ENCODE results near the gene RRAGD. TPM values are rescaled to one million over a fixed set of nuclear protein-coding genes. Genes with fewer than 3 reads are reported as not detected.

The RRAGD gene
- total RNA-seq, 2 donors from 2014 or later: 20.2 to 20.5 TPM

DNA sequence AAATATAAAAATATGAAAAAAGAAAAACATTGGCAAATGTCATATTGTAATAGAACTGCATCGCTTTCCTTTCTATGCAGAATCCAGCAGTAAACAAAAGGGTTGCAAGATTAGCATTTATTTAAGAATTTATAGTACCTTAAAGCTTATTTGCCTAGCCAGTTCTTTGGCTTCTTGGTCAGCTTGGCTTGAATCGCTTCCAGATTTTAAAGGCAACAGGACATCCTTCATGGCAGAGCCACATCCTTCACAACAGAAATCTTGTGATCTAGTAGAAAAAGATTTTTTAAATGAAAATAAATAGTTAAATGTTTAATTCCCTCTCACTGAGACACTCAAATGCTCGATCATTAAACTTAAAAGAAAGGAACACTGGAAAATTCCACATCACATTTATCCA, 76.9 kb downstream of the RRAGD start:
- peaks cover 6 to 18% of the 10 kb centered on the region in 2 donors for H3K36me3 Mint-ChIP-seq
- DNase-seq (ENCODE audit: low spot score in 2 of 2): no peak

DNA sequence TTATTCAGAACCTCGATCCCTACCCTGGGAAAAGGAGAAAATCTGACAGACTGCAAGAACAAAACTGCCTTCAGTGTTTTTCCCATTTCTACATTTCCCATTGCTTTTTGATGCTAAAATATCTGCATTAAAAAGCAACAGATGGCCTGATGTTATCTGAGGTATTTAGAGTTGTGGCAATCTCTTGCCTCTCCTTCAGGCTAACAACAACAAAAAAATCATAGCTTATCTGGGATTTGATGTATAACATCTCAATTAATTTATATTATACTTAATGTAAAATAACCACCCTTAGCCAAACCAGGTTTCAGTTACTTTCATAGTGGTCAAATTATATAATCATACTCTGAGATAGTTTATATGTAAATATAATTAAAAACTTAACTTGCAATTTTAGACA, 81.2 kb downstream of the RRAGD start:
- Mint-ChIP-seq H3K27ac (no peak overlapping the region), H3K9me3 (no peaks in the 10 kb centered on the region), H3K36me3 (peaks cover 6 to 18% of the 10 kb centered on the region in 2 donors)
- DNase-seq (ENCODE audit: low spot score in 2 of 2) (no peak), ATAC-seq (no peak)

More for the DNA sequence above, 76.9 kb downstream of the RRAGD start:
- Mint-ChIP-seq H3K9me3 (no peaks in the 10 kb centered on the region), H3K27ac (no peak overlapping the region)
- ATAC-seq: no peak

DNA sequence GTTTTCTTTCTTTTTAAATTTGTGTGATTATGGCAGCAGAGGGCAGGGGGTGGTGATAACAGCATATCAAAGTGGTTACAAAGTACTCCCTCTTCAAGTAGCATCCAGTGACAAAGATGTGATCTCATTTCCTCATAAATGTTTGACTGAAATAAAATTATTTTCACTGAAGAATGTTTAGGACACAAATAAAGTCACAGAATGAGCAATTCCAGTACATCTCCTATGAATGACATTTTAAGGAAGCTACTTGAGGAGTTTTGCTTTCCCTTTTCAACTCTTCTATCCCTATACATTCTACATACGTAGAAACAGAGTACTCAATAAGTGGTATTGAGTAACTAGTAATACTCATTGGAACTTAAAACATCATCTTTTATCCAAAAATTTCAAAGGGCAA, 83.1 kb downstream of the RRAGD start:
- ATAC-seq (no peak), DNase-seq (ENCODE audit: low spot score in 2 of 2) (no peak)
- Mint-ChIP-seq H3K27ac (no peak overlapping the region), H3K9me3 (no peaks in the 10 kb centered on the region), H3K36me3 (peaks cover 6 to 18% of the 10 kb centered on the region in 2 donors)

- H3K27ac Mint-ChIP-seq: no peak overlapping the region
- peaks cover 0 to 3% of the 10 kb centered on the region in 2 donors for H3K9me3 Mint-ChIP-seq
- DNase-seq (ENCODE audit: low spot score in 2 of 2) (no peak), ATAC-seq (no peak)
- H3K36me3 Mint-ChIP-seq: peaks cover 0 to 13% of the 10 kb centered on the region in 2 donors
Measured at GRCh38 chr6:89324304-89324703, 87.8 kb downstream of the RRAGD start.

GRCh38 chr6:89323511-89323971, 88.5 kb downstream of the RRAGD start:
- DNase-seq (ENCODE audit: low spot score in 2 of 2) (no peak), ATAC-seq (no peak)
- H3K36me3 Mint-ChIP-seq: peaks cover 0 to 13% of the 10 kb centered on the region in 2 donors
- H3K9me3 Mint-ChIP-seq: peaks cover 0 to 3% of the 10 kb centered on the region in 2 donors
- H3K27ac Mint-ChIP-seq: no peak overlapping the region

DNA sequence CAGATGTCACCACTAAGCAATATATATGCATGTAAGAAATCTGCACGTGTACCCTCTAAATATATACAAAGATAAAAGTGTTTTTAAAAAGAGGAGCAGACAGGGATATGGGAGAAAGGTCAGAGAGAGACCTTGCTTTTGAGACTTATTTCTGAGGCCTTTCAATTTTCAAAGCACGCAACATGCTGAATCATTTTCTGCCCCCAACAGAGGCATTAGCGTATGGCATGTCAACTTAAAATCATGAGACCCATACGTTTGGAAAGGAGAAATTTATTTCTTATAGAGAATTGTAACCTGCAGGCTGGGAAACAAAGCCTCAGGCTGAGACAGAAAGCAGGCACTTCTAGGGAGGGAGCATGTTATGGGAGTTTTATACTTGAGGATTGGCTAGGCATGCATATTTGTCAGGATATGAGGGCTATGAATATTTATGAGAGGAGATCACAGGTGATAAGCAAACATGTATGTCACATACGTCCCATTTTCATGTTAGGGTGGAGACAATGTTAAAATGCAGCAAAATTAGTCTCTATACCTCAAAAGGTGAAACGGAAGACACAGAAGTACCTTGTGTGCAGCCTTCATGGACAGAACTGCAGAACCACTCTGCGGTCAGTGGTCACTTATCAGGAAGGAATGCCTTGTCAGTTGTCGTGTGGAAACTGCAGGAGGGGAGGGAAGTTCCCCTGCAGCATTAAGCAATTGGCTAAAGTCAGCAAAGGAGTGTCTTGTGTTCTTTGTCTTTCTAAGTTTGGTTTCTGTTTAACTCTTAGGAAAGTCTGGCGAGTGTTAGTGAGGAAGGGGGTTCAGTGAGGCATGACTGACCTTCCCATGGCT, 90.7 kb downstream of the RRAGD start:
- DNase-seq (ENCODE audit: low spot score in 2 of 2): no peak
- Mint-ChIP-seq H3K36me3 (peaks cover 0 to 6% of the 10 kb centered on the region in 2 donors), H3K9me3 (peaks cover 0 to 3% of the 10 kb centered on the region in 2 donors), H3K27ac (no peak overlapping the region)
- ATAC-seq: no peak

DNA sequence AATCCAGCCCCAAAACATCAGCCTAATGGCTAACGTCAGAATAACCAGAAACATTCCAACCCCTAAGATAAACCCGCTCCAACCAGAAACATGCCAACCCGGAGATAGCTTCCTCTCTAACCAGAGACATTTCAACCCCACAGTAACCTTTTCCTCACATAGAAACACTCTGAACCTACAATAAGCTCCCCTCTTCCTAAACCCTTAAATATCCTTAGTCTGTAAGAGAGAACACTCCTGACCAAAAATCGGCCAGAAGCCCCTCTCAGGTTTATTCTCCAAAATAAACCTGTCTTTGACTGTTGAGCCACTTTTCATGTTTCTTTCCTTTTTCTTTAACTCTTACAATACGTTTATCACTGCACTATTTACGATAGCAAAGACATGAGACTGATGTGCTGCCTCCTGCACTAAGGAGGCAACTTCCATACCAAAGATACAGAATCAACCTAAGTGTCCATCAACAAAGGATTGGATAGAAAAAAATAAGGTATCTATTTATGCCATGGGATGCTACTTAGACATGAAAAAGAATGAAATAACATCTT, 92.0 kb downstream of the RRAGD start:
- peaks cover 0 to 3% of the 10 kb centered on the region in 2 donors for H3K9me3 Mint-ChIP-seq

DNA sequence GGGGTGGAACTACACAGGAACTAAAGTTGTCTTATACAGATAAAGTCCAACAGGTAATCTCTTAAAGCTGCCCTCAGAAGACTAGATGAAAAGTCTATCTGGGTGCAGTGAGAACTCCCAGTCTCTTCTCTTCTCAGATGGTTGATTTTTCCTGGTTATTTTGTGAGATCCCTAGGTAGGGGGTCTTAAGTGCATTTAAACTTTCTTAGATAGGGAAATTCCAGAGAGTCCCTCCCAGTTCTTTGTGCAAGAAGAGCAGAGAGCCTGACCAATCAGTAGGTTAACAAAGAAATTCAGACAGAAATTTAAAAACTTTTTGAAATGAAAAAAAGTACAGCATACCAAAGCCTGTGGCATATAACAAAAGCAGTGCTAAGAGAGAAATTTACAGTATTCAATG, 95.0 kb downstream of the RRAGD start:
- H3K9me3 Mint-ChIP-seq: peaks cover 0 to 3% of the 10 kb centered on the region in 2 donors
- ATAC-seq: no peak

More for the DNA sequence above, 92.0 kb downstream of the RRAGD start:
- DNase-seq (ENCODE audit: low spot score in 2 of 2): no peak
- H3K27ac Mint-ChIP-seq: no peak overlapping the region
- ATAC-seq: no peak
- H3K36me3 Mint-ChIP-seq: peaks cover 0 to 6% of the 10 kb centered on the region in 2 donors

GRCh38 chr6:89315249-89315885, 96.7 kb downstream of the RRAGD start, which contains the start of gene GABRR2:
Gene GABRR2, minus strand, starts transcription at chr6:89315299. Its CDS starts 134 bp downstream, at chr6:89315165.
- DNase-seq (ENCODE audit: low spot score in 2 of 2) (no peak), ATAC-seq (no peak)
- no peak within 1 kb of the TSS for H3K27ac Mint-ChIP-seq
- H3K9me3 Mint-ChIP-seq: peaks cover 0 to 3% of the 10 kb centered on the region in 2 donors
- H3K36me3 Mint-ChIP-seq: peaks cover 0 to 6% of the 10 kb centered on the region in 2 donors

More for the DNA sequence above, 95.0 kb downstream of the RRAGD start:
- DNase-seq (ENCODE audit: low spot score in 2 of 2): no peak
- H3K36me3 Mint-ChIP-seq: peaks cover 0 to 6% of the 10 kb centered on the region in 2 donors
- no peak overlapping the region for H3K27ac Mint-ChIP-seq

GRCh38 chr6:89314692-89315091, 97.4 kb downstream of the RRAGD start:
- Mint-ChIP-seq H3K27ac (no peak overlapping the region), H3K9me3 (no peaks in the 10 kb centered on the region), H3K36me3 (no peaks in the 10 kb centered on the region)
- no peak for ATAC-seq
- DNase-seq (ENCODE audit: low spot score in 2 of 2): no peak

Other genes starting within 250 kb of the RRAGD start
- gene GABRR1, start 194.9 kb downstream of the RRAGD start, total RNA-seq: not detected
- under 1 TPM; 0.14 to 0.29 TPM for gene GABRR2, start 97.0 kb downstream of the RRAGD start, total RNA-seq
- 10 to 100 TPM; 15.2 to 20.5 TPM for gene UBE2J1, start 59.6 kb downstream of the RRAGD start, total RNA-seq
- 1 to 10 TPM; 2.6 to 5.8 TPM for gene ANKRD6, start 20.9 kb upstream of the RRAGD start, total RNA-seq
- 10 to 100 TPM; 17.3 to 21.5 TPM for gene LYRM2, start 226.5 kb upstream of the RRAGD start, total RNA-seq